GM10847 (cell line): Measurements from ENCODE around the gene POLE3.

ENCODE experiments used
- POLR2A ChIP-seq: IDR thresholded peaks from 2 replicates; pipeline ENCODE4 v1.6.1; 2011; ENCODE audit not compliant: insufficient read length; ENCODE audit errors: extremely low read depth

POLE3 gene

GRCh38 chr9:113387560-113388230 lies 22.8 kb downstream of the POLE3 start:
- no peak for TF ChIP-seq POLR2A

- TF ChIP-seq POLR2A = no peak
Observed at GRCh38 chr9:113386571-113387393, 23.7 kb downstream of the POLE3 start.

GRCh38 chr9:113381909-113382411 lies 28.5 kb downstream of the POLE3 start:
- no peak for TF ChIP-seq POLR2A

- TF ChIP-seq POLR2A = no peak
Observed at GRCh38 chr9:113380869-113381378, 29.6 kb downstream of the POLE3 start.

GRCh38 chr9:113376634-113377567 lies 33.6 kb downstream of the POLE3 start, which contains the start of gene HDHD3:
HDHD3 (minus strand) TSS chr9:113376986; CDS start chr9:113374354, 2,632 bp downstream.
- TF ChIP-seq POLR2A = peak; percentile 48

GRCh38 chr9:113375057-113376023 lies 35.1 kb downstream of the POLE3 start:
- no peak for TF ChIP-seq POLR2A

- no peak for TF ChIP-seq POLR2A
Observed at GRCh38 chr9:113373676-113374392, 36.6 kb downstream of the POLE3 start.

- no peak for TF ChIP-seq POLR2A
Observed at GRCh38 chr9:113373256-113373655, 37.2 kb downstream of the POLE3 start.

- no peak for TF ChIP-seq POLR2A
Observed at GRCh38 chr9:113372059-113372458, 38.4 kb downstream of the POLE3 start.

- no peak for TF ChIP-seq POLR2A
Observed at GRCh38 chr9:113370806-113371325, 39.6 kb downstream of the POLE3 start.

GRCh38 chr9:113369855-113370140 lies 40.7 kb downstream of the POLE3 start:
- TF ChIP-seq POLR2A = no peak

- no peak for TF ChIP-seq POLR2A
Observed at GRCh38 chr9:113368982-113369854, 41.3 kb downstream of the POLE3 start.
